Neural progenitor cell (in vitro differentiated cells): ENCODE results near the gene DHX35. TPM values are rescaled to one million over a fixed set of nuclear protein-coding genes. Genes with fewer than 3 reads are reported as not detected.

ENCODE experiments used
- DNase-seq: peaks from one replicate; pipeline ENCODE4 v3.0.0-alpha.2; 2016; ENCODE audit warnings: low spot score
- H2AFZ ChIP-seq: fragments of 200-600 bp; sonication (generic); replicated peaks from 2 replicates; pipeline ENCODE4 v1.6.1; 2016; ENCODE audit warnings: antibody characterized with exemption
- H3F3A ChIP-seq: fragments of 200-600 bp; sonication (generic); 2 replicates; pipeline ENCODE4 v1.6.1; 2016; ENCODE audit warnings: antibody characterized with exemption, low read depth
- H3K27ac ChIP-seq: fragments of 200-600 bp; sonication (generic); 2 replicates; pipeline ENCODE4 v1.5.1; 2016; ENCODE audit warnings: mild to moderate bottlenecking
- H3K27me3 ChIP-seq: fragments of 200-600 bp; sonication (generic); 2 replicates; pipeline ENCODE4 v1.6.1; 2016; ENCODE audit warnings: mild to moderate bottlenecking, moderate library complexity
- H3K36me3 ChIP-seq: fragments of 200-600 bp; sonication (generic); 2 replicates; pipeline ENCODE4 v1.5.1; 2016
- H3K4me1 ChIP-seq: fragments of 200-600 bp; sonication (generic); 2 replicates; pipeline ENCODE4 v1.6.1; 2016; ENCODE audit warnings: mixed run types
- H3K4me2 ChIP-seq: fragments of 200-600 bp; sonication (generic); 2 replicates; pipeline ENCODE4 v1.6.1; 2016
- H3K4me3 ChIP-seq: fragments of 200-600 bp; sonication (generic); 2 replicates; pipeline ENCODE4 v1.5.1; 2016
- H3K79me2 ChIP-seq: fragments of 200-600 bp; sonication (generic); 2 replicates; pipeline ENCODE4 v1.6.1; 2016; ENCODE audit warnings: low read depth
- H3K9ac ChIP-seq: fragments of 200-600 bp; sonication (generic); 2 replicates; pipeline ENCODE4 v1.6.1; 2016
- H3K9me3 ChIP-seq: fragments of 200-600 bp; sonication (generic); 2 replicates; pipeline ENCODE4 v1.5.1; 2016; ENCODE audit warnings: low read depth
- H4K20me1 ChIP-seq: fragments of 200-600 bp; sonication (generic); 2 replicates; pipeline ENCODE4 v1.6.1; 2016; ENCODE audit warnings: low read depth
- H3K27ac Mint-ChIP-seq: 3 replicates; pipeline ENCODE4 v1.8.0; 2021; ENCODE audit warnings: mixed read lengths
- H3K27me3 Mint-ChIP-seq: 2 replicates; pipeline ENCODE4 v1.8.0; 2022; ENCODE audit warnings: low read depth, mild to moderate bottlenecking, inconsistent platforms, moderate library complexity, mixed read lengths; ENCODE audit not compliant: insufficient read depth
- H3K36me3 Mint-ChIP-seq: 3 replicates; pipeline ENCODE4 v1.8.0; 2021; ENCODE audit warnings: mixed read lengths
- H3K4me1 Mint-ChIP-seq: 3 replicates; pipeline ENCODE4 v1.8.0; 2021; ENCODE audit warnings: mixed read lengths
- H3K4me3 Mint-ChIP-seq: 3 replicates; pipeline ENCODE4 v1.8.0; 2021; ENCODE audit warnings: mild to moderate bottlenecking, moderate library complexity, mixed read lengths
- H3K9me3 Mint-ChIP-seq: 3 replicates; pipeline ENCODE4 v1.8.0; 2020; ENCODE audit warnings: mixed read lengths
- EZH2 ChIP-seq: fragments of 200-600 bp; sonication (generic); IDR thresholded peaks from 2 replicates; pipeline ENCODE4 v1.6.1; 2017; ENCODE audit warnings: antibody characterized with exemption, mild to moderate bottlenecking, moderate library complexity
- EZH2phosphoT487 ChIP-seq: fragments of 200-600 bp; sonication (generic); IDR thresholded peaks from 2 replicates; pipeline ENCODE4 v1.6.1; 2017; ENCODE audit warnings: antibody characterized with exemption
- total RNA-seq: library from RNA; depleted of rRNA; stranded (reverse); fragments of >200 nt; gene quantifications from 2 replicates; pipeline ENCODE4 v1.2.3, GENCODE V29; 2015; ENCODE audit warnings: low replicate concordance
- TF ChIP-seq, protein P1 (sequence below): fragments of 200-600 bp; sonication (generic); IDR thresholded peaks from 2 replicates; pipeline ENCODE4 v1.5.1; 2017; ENCODE audit warnings: antibody characterized with exemption, mild to moderate bottlenecking

Gene DHX35
- total RNA-seq, 1 donor from 2014 or later = 22.5 TPM

DNA sequence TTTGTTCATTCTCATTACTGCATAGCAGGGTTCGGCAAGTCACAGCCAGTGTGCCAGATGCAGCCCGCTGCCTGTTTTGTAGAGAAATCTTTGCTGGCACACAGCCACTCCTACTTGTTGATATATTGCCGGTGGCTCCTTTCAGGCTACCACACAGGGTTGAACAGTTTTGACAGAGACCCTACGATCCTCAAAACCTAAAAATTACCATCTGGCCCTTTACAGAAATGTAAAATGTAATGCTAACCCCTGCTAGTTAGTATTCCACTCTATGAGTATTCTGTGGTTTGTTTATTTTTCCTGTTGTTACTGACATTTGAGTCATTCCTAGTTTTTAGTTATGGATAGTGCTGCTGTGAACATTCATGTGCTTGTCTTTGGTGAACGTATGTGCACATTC is 11.5 kb downstream of the DHX35 start:
- TF ChIP-seq, protein P1, sequence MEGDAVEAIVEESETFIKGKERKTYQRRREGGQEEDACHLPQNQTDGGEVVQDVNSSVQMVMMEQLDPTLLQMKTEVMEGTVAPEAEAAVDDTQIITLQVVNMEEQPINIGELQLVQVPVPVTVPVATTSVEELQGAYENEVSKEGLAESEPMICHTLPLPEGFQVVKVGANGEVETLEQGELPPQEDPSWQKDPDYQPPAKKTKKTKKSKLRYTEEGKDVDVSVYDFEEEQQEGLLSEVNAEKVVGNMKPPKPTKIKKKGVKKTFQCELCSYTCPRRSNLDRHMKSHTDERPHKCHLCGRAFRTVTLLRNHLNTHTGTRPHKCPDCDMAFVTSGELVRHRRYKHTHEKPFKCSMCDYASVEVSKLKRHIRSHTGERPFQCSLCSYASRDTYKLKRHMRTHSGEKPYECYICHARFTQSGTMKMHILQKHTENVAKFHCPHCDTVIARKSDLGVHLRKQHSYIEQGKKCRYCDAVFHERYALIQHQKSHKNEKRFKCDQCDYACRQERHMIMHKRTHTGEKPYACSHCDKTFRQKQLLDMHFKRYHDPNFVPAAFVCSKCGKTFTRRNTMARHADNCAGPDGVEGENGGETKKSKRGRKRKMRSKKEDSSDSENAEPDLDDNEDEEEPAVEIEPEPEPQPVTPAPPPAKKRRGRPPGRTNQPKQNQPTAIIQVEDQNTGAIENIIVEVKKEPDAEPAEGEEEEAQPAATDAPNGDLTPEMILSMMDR = no peak
- TF ChIP-seq EZH2phosphoT487 = no peak
- TF ChIP-seq EZH2 = no peak
- H3K9ac ChIP-seq = no peak overlapping the region
- H3F3A ChIP-seq = no peaks in the 10 kb centered on the region
- DNase-seq = no peak
- H3K9me3 ChIP-seq = no peaks in the 10 kb centered on the region
- Mint-ChIP-seq H3K4me3 (no peak overlapping the region), H3K4me1 (no peaks in the 10 kb centered on the region), H3K36me3 (peaks cover 10% of the 10 kb centered on the region), H3K9me3 (no peaks in the 10 kb centered on the region), H3K27ac (no peak overlapping the region), H3K27me3 (no peaks in the 10 kb centered on the region)
- no peaks in the 10 kb centered on the region for H3K27me3 ChIP-seq
- no peak overlapping the region for H2AFZ ChIP-seq
- no peak overlapping the region for H3K4me3 ChIP-seq
- H3K36me3 ChIP-seq = peaks cover 11% of the 10 kb centered on the region
- H3K27ac ChIP-seq = no peak overlapping the region
- H3K4me2 ChIP-seq = no peak overlapping the region
- H4K20me1 ChIP-seq = peaks cover 5% of the 10 kb centered on the region
- no peaks in the 10 kb centered on the region for H3K4me1 ChIP-seq
- peaks cover 18% of the 10 kb centered on the region for H3K79me2 ChIP-seq

DNA sequence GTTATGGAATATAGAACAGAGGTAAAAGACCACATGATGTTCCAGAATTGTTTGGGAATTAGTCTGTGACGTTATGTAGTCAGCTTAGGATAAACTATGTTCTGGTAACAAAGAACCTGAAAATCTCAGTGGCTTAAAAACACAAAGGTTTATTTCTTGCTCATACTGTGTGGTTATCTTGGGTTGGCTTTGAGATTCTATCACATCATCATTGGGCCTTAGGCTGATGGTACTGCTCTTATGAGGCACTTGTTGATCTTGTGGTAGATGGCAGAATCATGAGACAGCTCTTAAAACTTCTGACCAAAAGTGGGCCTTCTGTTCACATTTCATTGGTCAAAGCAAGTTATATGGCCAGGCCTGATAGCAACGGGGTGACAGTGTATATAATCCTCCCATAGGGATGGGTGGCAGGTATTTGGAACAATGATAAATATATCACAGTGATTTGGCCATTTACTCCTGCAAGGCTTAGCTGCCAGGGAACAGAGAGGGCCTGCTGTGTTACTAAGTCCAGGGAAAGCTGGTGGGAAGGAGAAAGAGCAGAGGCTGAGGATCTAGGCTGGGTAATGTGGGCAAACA is 13.5 kb downstream of the DHX35 start:
- Mint-ChIP-seq H3K9me3 (no peaks in the 10 kb centered on the region), H3K27ac (no peak overlapping the region), H3K27me3 (no peaks in the 10 kb centered on the region), H3K4me3 (no peak overlapping the region), H3K36me3 (peaks cover 11% of the 10 kb centered on the region), H3K4me1 (no peaks in the 10 kb centered on the region)
- H3K9ac ChIP-seq = no peak overlapping the region
- H2AFZ ChIP-seq = no peak overlapping the region
- DNase-seq = no peak
- TF ChIP-seq, protein P1 = no peak
- no peak for TF ChIP-seq EZH2phosphoT487
- TF ChIP-seq EZH2 = no peak
- no peak overlapping the region for H3K27ac ChIP-seq
- no peak overlapping the region for H3K4me2 ChIP-seq
- H3K79me2 ChIP-seq = peaks cover 26% of the 10 kb centered on the region
- H3K4me1 ChIP-seq = no peaks in the 10 kb centered on the region
- no peak overlapping the region for H3K4me3 ChIP-seq
- H4K20me1 ChIP-seq = peaks cover 9% of the 10 kb centered on the region
- H3F3A ChIP-seq = no peaks in the 10 kb centered on the region
- peaks cover 9% of the 10 kb centered on the region for H3K36me3 ChIP-seq
- H3K9me3 ChIP-seq = no peaks in the 10 kb centered on the region
- H3K27me3 ChIP-seq = no peaks in the 10 kb centered on the region

DNA sequence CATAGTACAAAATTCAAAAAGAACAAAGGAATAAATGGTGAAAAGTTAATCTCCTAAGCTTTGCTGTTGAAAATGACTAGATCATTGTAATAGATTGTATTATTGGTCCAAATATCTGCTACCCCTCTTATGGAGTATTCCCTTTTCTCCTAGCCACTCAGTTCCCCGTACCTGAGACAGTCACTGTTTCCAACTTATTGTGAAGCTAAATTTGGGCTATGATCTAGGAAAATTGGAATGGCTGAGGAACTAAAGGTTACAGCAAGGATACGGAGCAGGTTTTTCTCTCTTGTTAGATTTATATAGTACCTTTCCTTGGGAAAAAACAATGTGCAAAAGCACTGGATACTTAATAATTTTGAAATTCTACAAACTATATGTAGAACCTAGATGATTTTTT is 17.3 kb downstream of the DHX35 start:
- Histone ChIP-seq H3K4me2 (no peak overlapping the region), H3F3A (no peaks in the 10 kb centered on the region)
- H3K4me1 Mint-ChIP-seq = peaks cover 6% of the 10 kb centered on the region

More for the DNA sequence above, 17.3 kb downstream of the DHX35 start:
- no peak overlapping the region for H3K9ac ChIP-seq
- no peaks in the 10 kb centered on the region for H3K9me3 ChIP-seq
- H3K27me3 Mint-ChIP-seq = no peaks in the 10 kb centered on the region
- no peak overlapping the region for H3K4me3 Mint-ChIP-seq
- H3K36me3 ChIP-seq = no peaks in the 10 kb centered on the region
- no peaks in the 10 kb centered on the region for H3K27me3 ChIP-seq
- H3K36me3 Mint-ChIP-seq = peaks cover 5% of the 10 kb centered on the region
- no peak for DNase-seq
- H3K9me3 Mint-ChIP-seq = no peaks in the 10 kb centered on the region
- H3K27ac Mint-ChIP-seq = no peak overlapping the region
- TF ChIP-seq, protein P1 = no peak
- no peaks in the 10 kb centered on the region for H3K4me1 ChIP-seq
- H3K79me2 ChIP-seq = peaks cover 33% of the 10 kb centered on the region
- no peak overlapping the region for H3K27ac ChIP-seq
- H3K4me3 ChIP-seq = no peak overlapping the region
- H2AFZ ChIP-seq = no peak overlapping the region
- H4K20me1 ChIP-seq = peaks cover 7% of the 10 kb centered on the region
